Measurements from ENCODE around the gene SCAF1.

DNA sequence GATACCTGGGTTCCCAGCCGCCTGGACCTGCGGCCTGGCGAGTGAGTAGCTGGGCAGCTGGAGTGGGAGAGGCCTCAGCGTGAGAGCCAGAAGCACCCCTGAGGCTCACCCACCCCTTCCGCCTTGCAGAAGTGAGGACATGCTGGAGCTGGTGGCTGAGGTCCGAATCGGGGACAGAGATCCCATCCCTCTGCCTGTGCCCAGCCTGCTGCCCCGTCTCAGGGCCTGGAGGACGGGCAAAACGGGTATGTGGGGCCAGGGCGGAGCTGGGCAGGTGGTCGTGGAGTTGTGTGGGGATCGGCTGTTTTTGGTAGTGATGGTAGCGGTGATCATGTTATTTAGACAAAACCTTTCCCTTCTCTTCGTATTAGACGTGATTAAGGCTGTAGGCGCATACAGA lies 4.6 kb downstream of the SCAF1 start:
- TF ChIP-seq POLR2A (IDR thresholded peaks at IDR 0.05): no peak
- TF ChIP-seq CTCF (IDR thresholded peaks at IDR 0.05): no peak
